Measurements from ENCODE around the gene HDAC4.

- no peak for TF ChIP-seq CTCF (IDR thresholded peaks at IDR 0.05)
- TF ChIP-seq REST (IDR thresholded peaks at IDR 0.05; ENCODE audit: insufficient read depth in 1 of 2, low read depth in 2 of 2, low read length in 1 of 2): no peak
- TF ChIP-seq POLR2AphosphoS5 (IDR thresholded peaks at IDR 0.05; ENCODE audit: low read depth, low read length): no peak
- TF ChIP-seq SIN3A (IDR thresholded peaks at IDR 0.05; ENCODE audit: borderline replicate concordance, insufficient read depth, low read depth, low read length): no peak
These were observed 265.3 kb downstream of the HDAC4 start for GRCh38 chr2:239135531-239135930.
